ENCODE measurements around the gene PDXDC1.
"Not testable (repeated sequence)": the region's sequence is repeated elsewhere in the genome, so short reads cannot be mapped to it uniquely, and the experiment has no call there.

- not testable (repeated sequence) for TF ChIP-seq EZH2 (IDR thresholded peaks at IDR 0.05); POLR2AphosphoS5 (IDR thresholded peaks at IDR 0.05; ENCODE audit: borderline replicate concordance, low read depth, low read length); FOXP2 (optimal IDR thresholded peaks at IDR 0.05; ENCODE audit: control extremely low read depth, extremely low read length, insufficient read depth)
These were observed 43.9 kb upstream of the PDXDC1 start for GRCh38 chr16:14930971-14931370.

All from SK-N-MC (cell line).